Measurements from ENCODE around the gene MXRA7.

- TF ChIP-seq CTCF (IDR thresholded peaks at IDR 0.05; ENCODE audit: borderline replicate concordance, extremely low read depth, low read length, poor library complexity, severe bottlenecking) (no peak), EZH2 (IDR thresholded peaks at IDR 0.05; ENCODE audit: borderline replicate concordance, low read depth, low read length, severe bottlenecking) (no peak)
Measured at GRCh38 chr17:76635039-76635438, 75.7 kb downstream of the MXRA7 start.
